OCI-LY3 (cell line): ENCODE results near the gene KRTAP4-8.
"Not testable (repeated sequence)": the region's sequence is repeated elsewhere in the genome, so short reads cannot be mapped to it uniquely, and the experiment has no call there.

Source experiments
- H2AFZ ChIP-seq: fragments of 200-600, 300-600 bp; shearing (Covaris generic); 2 replicates; pipeline ENCODE4 v1.6.0; 2014; ENCODE audit warnings: antibody characterized with exemption, low read depth, low read length
- H3K27ac ChIP-seq: fragments of 200-600, 300-600 bp; sonication (generic); 2 replicates; pipeline ENCODE4 v1.5.1; 2014; ENCODE audit warnings: mild to moderate bottlenecking, low read length, moderate library complexity, mixed read lengths
- H3K27me3 ChIP-seq: fragments of 200-600, 300-600 bp; sonication (generic); 2 replicates; pipeline ENCODE4 v1.6.1; 2014; ENCODE audit warnings: low read depth, low read length, mixed read lengths
- H3K36me3 ChIP-seq: fragments of 200-600, 300-600 bp; sonication (generic); replicated peaks from 2 replicates; pipeline ENCODE3; 2014; ENCODE audit warnings: low read depth, low read length, mixed read lengths
- H3K4me1 ChIP-seq: fragments of 300-600, 200-600 bp; sonication (generic); 2 replicates; pipeline ENCODE4 v1.6.1; 2014; ENCODE audit warnings: low read length, mixed read lengths
- H3K4me2 ChIP-seq: fragments of 200-600, 300-600 bp; sonication (generic); 2 replicates; pipeline ENCODE4 v1.6.1; 2014; ENCODE audit warnings: low read length, mixed read lengths
- H3K4me3 ChIP-seq: fragments of 300-600, 200-600 bp; sonication (generic); 2 replicates; pipeline ENCODE4 v1.5.1; 2014; ENCODE audit warnings: antibody characterized with exemption, mild to moderate bottlenecking, low read length, moderate library complexity
- H3K79me2 ChIP-seq: fragments of 300-600, 200-600 bp; shearing (Covaris generic); 2 replicates; pipeline ENCODE4 v1.6.1; 2014; ENCODE audit warnings: mild to moderate bottlenecking, low read length, mixed read lengths
- H3K9ac ChIP-seq: fragments of 300-600, 200-600 bp; shearing (Covaris generic); 2 replicates; pipeline ENCODE4 v1.6.0; 2014; ENCODE audit warnings: mild to moderate bottlenecking, low read length, moderate library complexity
- H3K9me3 ChIP-seq: fragments of 200-600, 300-600 bp; shearing (Covaris generic); 2 replicates; pipeline ENCODE4 v1.6.1; 2014; ENCODE audit warnings: low read length, mixed read lengths; ENCODE audit not compliant: insufficient read depth
- H4K20me1 ChIP-seq: fragments of 200-600, 300-600 bp; sonication (generic); 2 replicates; pipeline ENCODE4 v1.6.1; 2016; ENCODE audit warnings: low read length, mixed read lengths; ENCODE audit not compliant: insufficient read depth
- EZH2phosphoT487 ChIP-seq: fragments of 200-600 bp; shearing (Covaris generic); IDR thresholded peaks from 2 replicates; pipeline ENCODE4 v1.6.1; 2018; ENCODE audit warnings: antibody characterized with exemption, mixed run types, low read depth
- TF ChIP-seq, protein P1 (sequence below): fragments of 200-600, 300-600 bp; sonication (generic); IDR thresholded peaks from 2 replicates; pipeline ENCODE4 v1.5.1; 2014; ENCODE audit warnings: antibody characterized with exemption, low read length, low read depth

KRTAP4-8 gene

GRCh38 chr17:41140360-41141131 lies 42.6 kb upstream of the KRTAP4-8 start, which contains the start of gene KRTAP4-6:
Gene KRTAP4-6 (minus strand): TSS chr17:41140544. CDS start chr17:41140487, 57 bp downstream.
- Histone ChIP-seq H4K20me1 (no peaks in the 10 kb centered on the region), H3K4me1 (no peaks in the 10 kb centered on the region), H3K4me2 (no peak within 1 kb of the TSS), H3K9me3 (no peaks in the 10 kb centered on the region), H3K27me3 (no peaks in the 10 kb centered on the region), H2AFZ (no peak within 1 kb of the TSS), H3K4me3 (no peak within 1 kb of the TSS), H3K79me2 (no peaks in the 10 kb centered on the region), H3K36me3 (no peaks in the 10 kb centered on the region), H3K27ac (no peak within 1 kb of the TSS), H3K9ac (no peak within 1 kb of the TSS)
- TF ChIP-seq EZH2phosphoT487 = no peak
- TF ChIP-seq, protein P1, sequence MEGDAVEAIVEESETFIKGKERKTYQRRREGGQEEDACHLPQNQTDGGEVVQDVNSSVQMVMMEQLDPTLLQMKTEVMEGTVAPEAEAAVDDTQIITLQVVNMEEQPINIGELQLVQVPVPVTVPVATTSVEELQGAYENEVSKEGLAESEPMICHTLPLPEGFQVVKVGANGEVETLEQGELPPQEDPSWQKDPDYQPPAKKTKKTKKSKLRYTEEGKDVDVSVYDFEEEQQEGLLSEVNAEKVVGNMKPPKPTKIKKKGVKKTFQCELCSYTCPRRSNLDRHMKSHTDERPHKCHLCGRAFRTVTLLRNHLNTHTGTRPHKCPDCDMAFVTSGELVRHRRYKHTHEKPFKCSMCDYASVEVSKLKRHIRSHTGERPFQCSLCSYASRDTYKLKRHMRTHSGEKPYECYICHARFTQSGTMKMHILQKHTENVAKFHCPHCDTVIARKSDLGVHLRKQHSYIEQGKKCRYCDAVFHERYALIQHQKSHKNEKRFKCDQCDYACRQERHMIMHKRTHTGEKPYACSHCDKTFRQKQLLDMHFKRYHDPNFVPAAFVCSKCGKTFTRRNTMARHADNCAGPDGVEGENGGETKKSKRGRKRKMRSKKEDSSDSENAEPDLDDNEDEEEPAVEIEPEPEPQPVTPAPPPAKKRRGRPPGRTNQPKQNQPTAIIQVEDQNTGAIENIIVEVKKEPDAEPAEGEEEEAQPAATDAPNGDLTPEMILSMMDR = no peak

DNA sequence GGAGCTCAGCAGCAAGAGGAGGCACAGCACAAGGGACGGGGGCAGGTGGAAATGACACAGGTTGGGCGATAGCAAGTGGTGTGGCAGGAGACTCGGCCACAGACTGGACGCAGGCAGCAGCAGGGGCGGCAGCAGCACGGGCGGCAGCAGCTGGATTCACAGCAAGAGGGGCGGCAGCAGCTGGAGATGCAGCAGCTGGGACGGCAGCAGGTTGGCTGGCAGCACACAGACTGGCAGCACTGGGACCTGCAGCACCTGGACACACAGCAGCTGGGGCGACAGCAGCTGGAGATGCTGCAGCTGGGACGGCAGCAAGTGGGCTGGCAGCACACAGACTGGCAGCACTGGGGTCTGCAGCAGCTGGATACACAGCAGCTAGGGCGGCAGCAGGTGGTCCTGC lies 41.9 kb upstream of the KRTAP4-8 start:
- not testable (repeated sequence) for H3K9me3 ChIP-seq, H3K9ac ChIP-seq, H3K4me2 ChIP-seq

DNA sequence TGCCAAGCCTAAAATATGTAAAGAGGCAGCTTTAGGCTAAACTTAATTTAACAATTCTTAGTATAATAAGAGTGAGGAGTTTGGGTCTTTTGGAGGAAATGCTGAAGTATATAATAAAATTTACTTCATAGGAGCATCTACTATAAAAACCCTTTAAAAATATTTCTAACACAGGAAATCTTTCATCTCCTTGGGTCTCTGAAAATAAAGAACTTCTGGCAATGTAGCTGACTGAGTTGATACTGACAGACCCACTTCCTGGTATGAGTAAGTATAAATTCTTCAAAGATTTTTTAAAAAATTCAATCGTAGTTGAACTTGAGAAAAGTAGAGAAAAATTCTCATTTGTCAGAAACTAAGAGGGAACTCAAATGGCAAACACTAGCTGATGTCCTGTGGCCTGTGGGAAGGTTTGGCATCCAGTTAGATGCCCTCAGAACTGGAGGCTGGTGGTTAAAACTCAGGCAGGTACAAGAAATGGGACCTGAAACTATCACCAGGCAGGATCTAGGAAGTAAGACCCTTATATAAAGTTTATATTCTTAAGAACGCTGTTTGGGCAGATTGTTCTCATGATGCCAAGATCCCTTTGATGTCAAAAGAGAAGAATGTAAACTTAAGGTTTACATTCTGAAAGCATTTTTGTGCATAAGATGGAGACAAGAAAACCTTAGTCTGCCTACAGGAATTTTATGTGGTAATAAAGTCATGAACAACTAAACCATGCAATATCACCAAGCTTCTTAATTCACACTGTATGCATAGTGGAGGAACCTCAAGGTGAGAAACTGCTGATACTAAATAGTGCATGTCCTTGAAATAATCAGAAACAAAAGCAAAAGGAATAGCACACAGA lies 36.2 kb upstream of the KRTAP4-8 start:
- Histone ChIP-seq H3K27ac (no peak overlapping the region), H3K79me2 (no peaks in the 10 kb centered on the region), H3K4me2 (no peak overlapping the region), H3K4me1 (no peaks in the 10 kb centered on the region), H3K27me3 (peaks cover 15% of the 10 kb centered on the region), H3K36me3 (no peaks in the 10 kb centered on the region), H4K20me1 (no peaks in the 10 kb centered on the region), H2AFZ (no peak overlapping the region), H3K4me3 (no peak overlapping the region), H3K9me3 (no peaks in the 10 kb centered on the region), H3K9ac (no peak overlapping the region)
- no peak for TF ChIP-seq EZH2phosphoT487
- TF ChIP-seq, protein P1 = no peak

More for the DNA sequence above, 41.9 kb upstream of the KRTAP4-8 start:
- not testable (repeated sequence) for H4K20me1 ChIP-seq, H3K27me3 ChIP-seq, H3K4me1 ChIP-seq, H3K79me2 ChIP-seq, H3K4me3 ChIP-seq, H2AFZ ChIP-seq, H3K36me3 ChIP-seq, H3K27ac ChIP-seq

DNA sequence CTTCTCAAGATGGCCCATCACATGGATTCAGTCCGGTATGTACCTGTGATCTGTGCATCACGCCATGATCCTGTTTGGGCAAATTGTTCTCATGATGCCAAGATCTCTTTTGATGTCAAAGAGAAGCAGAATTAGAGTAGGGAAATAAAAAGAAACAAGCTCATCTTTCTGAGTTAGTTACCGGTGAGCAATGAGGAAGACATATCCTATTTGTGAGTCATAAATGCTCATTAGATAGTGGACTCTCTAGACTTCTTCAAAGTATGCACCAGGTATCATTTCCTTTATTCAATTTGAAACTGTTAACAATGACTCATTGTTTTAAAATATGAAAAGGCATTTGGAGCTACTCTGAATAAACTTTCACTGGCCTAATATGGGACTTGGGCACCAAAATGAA lies 34.0 kb upstream of the KRTAP4-8 start:
- no peak overlapping the region for H3K4me3 ChIP-seq
- H3K27me3 ChIP-seq = peaks cover 15% of the 10 kb centered on the region
- H4K20me1 ChIP-seq = no peaks in the 10 kb centered on the region
- H2AFZ ChIP-seq = no peak overlapping the region
- no peak overlapping the region for H3K4me2 ChIP-seq
- H3K36me3 ChIP-seq = no peaks in the 10 kb centered on the region
- H3K9me3 ChIP-seq = no peaks in the 10 kb centered on the region
- no peak overlapping the region for H3K9ac ChIP-seq
- H3K79me2 ChIP-seq = no peaks in the 10 kb centered on the region
- no peaks in the 10 kb centered on the region for H3K4me1 ChIP-seq
- TF ChIP-seq EZH2phosphoT487 = no peak
- TF ChIP-seq, protein P1 = no peak
- H3K27ac ChIP-seq = no peak overlapping the region
